ENCODE results near the gene NFIA. TPM values are rescaled to one million over a fixed set of nuclear protein-coding genes. Genes with fewer than 3 reads are reported as not detected.

NFIA gene
- total RNA-seq, 1 experiment from 2014 or later = 0.35 TPM

DNA sequence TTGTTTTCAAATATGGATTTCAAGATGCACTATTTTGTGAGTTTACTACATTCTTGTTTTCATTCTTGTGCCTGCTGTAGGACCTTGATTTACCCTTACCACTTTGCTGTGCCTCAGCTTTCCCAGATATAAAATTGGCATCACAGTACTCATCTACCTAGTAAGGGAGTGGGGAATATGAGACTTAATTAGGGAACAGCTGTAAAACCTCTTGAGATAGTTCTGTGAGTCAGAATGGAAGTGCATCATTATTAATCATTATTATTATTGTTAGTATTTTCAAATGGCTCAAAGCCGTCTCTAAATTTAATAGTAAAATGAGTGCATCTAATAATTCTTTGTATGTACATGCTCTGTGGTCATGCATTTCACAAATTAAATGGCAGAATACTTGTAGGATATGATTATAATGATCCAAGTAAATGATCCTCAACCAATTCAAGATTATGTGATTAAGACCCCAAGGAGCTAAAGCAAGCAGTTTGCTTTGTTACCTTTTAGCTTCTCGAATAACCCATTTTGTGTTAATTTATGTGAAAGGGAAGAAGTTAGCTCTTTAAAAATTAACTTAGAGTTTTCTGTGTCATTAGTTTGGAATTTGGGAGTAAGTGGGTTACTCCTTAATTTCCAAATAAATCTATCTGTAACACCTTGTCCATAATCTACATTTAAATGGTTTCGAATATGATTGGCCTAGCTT, 155.4 kb downstream of the NFIA start:
- H4K20me1 ChIP-seq (ENCODE audit: control insufficient read depth, insufficient read depth, insufficient read length) = no peaks in the 10 kb centered on the region
- TF ChIP-seq, protein P1, sequence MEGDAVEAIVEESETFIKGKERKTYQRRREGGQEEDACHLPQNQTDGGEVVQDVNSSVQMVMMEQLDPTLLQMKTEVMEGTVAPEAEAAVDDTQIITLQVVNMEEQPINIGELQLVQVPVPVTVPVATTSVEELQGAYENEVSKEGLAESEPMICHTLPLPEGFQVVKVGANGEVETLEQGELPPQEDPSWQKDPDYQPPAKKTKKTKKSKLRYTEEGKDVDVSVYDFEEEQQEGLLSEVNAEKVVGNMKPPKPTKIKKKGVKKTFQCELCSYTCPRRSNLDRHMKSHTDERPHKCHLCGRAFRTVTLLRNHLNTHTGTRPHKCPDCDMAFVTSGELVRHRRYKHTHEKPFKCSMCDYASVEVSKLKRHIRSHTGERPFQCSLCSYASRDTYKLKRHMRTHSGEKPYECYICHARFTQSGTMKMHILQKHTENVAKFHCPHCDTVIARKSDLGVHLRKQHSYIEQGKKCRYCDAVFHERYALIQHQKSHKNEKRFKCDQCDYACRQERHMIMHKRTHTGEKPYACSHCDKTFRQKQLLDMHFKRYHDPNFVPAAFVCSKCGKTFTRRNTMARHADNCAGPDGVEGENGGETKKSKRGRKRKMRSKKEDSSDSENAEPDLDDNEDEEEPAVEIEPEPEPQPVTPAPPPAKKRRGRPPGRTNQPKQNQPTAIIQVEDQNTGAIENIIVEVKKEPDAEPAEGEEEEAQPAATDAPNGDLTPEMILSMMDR (conservative IDR thresholded peaks at IDR 0.05) = no peak
- H3K9me3 ChIP-seq (ENCODE audit: control insufficient read depth, low read depth, low read length) = no peaks in the 10 kb centered on the region
- H2BK20ac ChIP-seq (ENCODE audit: low read depth, low read length, poor library complexity, severe bottlenecking) = no peak overlapping the region
- no peak overlapping the region for H3K4ac ChIP-seq (ENCODE audit: low read depth, low read length)
- WGBS (ENCODE audit: extremely low coverage, insufficient read length, low lambda C conversion rate) = no CpG with 5 or more reads among the region's 3 CpGs
- no peak overlapping the region for H3K9ac ChIP-seq (ENCODE audit: extremely low read depth, insufficient read length, low read length)
- H4K8ac ChIP-seq (replicated peaks; ENCODE audit: insufficient read length, low read depth, low read length) = no peak overlapping the region
- H2AFZ ChIP-seq (ENCODE audit: low read length) = no peak overlapping the region
- no peaks in the 10 kb centered on the region for H3K27me3 ChIP-seq (ENCODE audit: insufficient read depth, low read length)
- H4K91ac ChIP-seq (ENCODE audit: insufficient read length, low read depth, low read length) = no peak overlapping the region
- no peak overlapping the region for H2BK5ac ChIP-seq (ENCODE audit: insufficient read length, low read length)
- H3K79me2 ChIP-seq (ENCODE audit: insufficient read depth, low read length) = no peaks in the 10 kb centered on the region
- H3K4me2 ChIP-seq (ENCODE audit: insufficient read depth, insufficient read length, low read length) = no peak overlapping the region
- Mint-ChIP-seq H3K4me3 (no peak overlapping the region), H3K4me1 (peaks cover 42 to 61% of the 10 kb centered on the region in 2 experiments), H3K9me3 (no peaks in the 10 kb centered on the region), H3K27me3 (ENCODE audit: low read depth) (no peaks in the 10 kb centered on the region), H3K27ac (no peak overlapping the region; a peak in 1 of 7 replicates), H3K36me3 (ENCODE audit: insufficient read depth in 1 of 3, low read depth in 3 of 3) (no peaks in the 10 kb centered on the region; a peak in 1 of 7 replicates)
- no peak overlapping the region for H2BK15ac ChIP-seq (ENCODE audit: low read depth, low read length)
- H3K23ac ChIP-seq (ENCODE audit: insufficient read length, low read depth, low read length) = no peak overlapping the region
- H3K4me1 ChIP-seq (ENCODE audit: insufficient read depth, low read length) = peaks cover 5% of the 10 kb centered on the region
- H2BK120ac ChIP-seq (ENCODE audit: low read depth, low read length, poor library complexity, severe bottlenecking) = no peak overlapping the region
- H3K14ac ChIP-seq (ENCODE audit: insufficient read depth, low read length) = no peak overlapping the region
- H3K23me2 ChIP-seq (ENCODE audit: insufficient read length, low read depth, low read length, poor library complexity, severe bottlenecking) = no peaks in the 10 kb centered on the region
- H3K79me1 ChIP-seq (ENCODE audit: insufficient read depth, low read depth, low read length, poor library complexity, severe bottlenecking) = no peaks in the 10 kb centered on the region
- no peak overlapping the region for H3K27ac ChIP-seq (ENCODE audit: insufficient read length, low read depth, low read length)
- H2BK12ac ChIP-seq (ENCODE audit: insufficient read length, low read depth, low read length) = no peak overlapping the region
- H2AK5ac ChIP-seq (ENCODE audit: insufficient read length, low read length) = no peak overlapping the region
- DNase-seq = no peak
- H3K56ac ChIP-seq (ENCODE audit: insufficient read length, low read depth, low read length) = no peak overlapping the region
- no peak overlapping the region for H4K5ac ChIP-seq (ENCODE audit: insufficient read length, low read depth, low read length)
- H3T11ph ChIP-seq (ENCODE audit: low read length) = no peak overlapping the region
- no peak overlapping the region for H3K18ac ChIP-seq (ENCODE audit: insufficient read length, low read depth, low read length)

Data from H9 (cell line).